Suprapubic skin (tissue), 4 donors: ENCODE measurements around the gene NDRG4.

Source experiments
- EP300 ChIP-seq: sonication (generic); formaldehyde crosslinking; IDR thresholded peaks from one replicate; pipeline ENCODE4 v1.6.1; 2017; ENCODE audit warnings: antibody characterized with exemption
- POLR2A ChIP-seq, 2 donors: fragments of 450-650 bp; IDR thresholded peaks; one replicate each; pipeline ENCODE4 v1.6.1; 2017; ENCODE audit warnings: antibody characterized with exemption in 2 of 2, mild to moderate bottlenecking in 2 of 2, moderate library complexity in 2 of 2
- POLR2AphosphoS5 ChIP-seq, 3 donors: sonication (generic); formaldehyde crosslinking; IDR thresholded peaks; one replicate each; pipeline ENCODE4 v1.6.1; 2017; ENCODE audit warnings: antibody characterized with exemption in 3 of 3
- TF ChIP-seq, protein P1 (sequence below), 2 donors: fragments of 200-600 bp in 1 of 2; fragments of 450-650 bp in 1 of 2; sonication (generic) in 1 of 2; IDR thresholded peaks; one replicate each; pipeline ENCODE4 v1.5.1; 2016 to 2019; ENCODE audit warnings: antibody characterized with exemption in 2 of 2, mild to moderate bottlenecking in 1 of 2, moderate library complexity in 1 of 2

DNA sequence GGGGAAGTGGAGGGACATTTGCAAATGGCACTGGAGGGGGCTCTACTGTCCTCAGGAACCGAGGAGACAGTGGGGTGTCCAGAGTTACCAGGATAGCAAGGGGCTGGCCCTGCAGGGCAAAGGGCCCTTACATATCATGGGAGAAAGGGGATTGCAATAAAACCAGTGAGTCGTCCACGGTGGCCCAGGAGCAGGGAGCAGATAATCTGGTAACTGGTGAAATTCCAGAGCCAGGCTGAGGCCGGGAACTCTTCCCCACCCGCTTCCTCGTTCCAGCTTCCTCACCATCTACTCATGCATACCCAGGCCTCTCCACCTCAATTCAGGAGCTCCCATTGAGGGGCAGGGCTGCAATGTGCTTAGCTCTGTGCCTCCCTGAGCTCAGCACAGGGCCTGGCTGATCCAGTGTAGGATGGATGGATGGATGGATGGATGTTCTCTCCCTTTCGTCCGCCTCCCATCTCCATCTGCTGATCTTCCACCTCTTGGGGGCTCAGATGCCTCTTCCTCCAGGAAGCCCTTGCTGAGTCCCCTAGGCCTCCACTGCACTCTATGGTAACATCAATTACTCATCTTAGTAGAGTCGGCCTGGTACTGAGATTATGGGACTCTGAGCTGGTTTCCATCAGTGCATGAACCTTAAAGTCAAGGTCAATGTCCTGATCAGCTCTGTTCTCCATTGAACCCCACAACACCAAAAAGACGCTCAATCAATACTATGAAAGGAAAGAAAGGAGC, 41.2 kb upstream of the NDRG4 start:
- TF ChIP-seq, protein P1, sequence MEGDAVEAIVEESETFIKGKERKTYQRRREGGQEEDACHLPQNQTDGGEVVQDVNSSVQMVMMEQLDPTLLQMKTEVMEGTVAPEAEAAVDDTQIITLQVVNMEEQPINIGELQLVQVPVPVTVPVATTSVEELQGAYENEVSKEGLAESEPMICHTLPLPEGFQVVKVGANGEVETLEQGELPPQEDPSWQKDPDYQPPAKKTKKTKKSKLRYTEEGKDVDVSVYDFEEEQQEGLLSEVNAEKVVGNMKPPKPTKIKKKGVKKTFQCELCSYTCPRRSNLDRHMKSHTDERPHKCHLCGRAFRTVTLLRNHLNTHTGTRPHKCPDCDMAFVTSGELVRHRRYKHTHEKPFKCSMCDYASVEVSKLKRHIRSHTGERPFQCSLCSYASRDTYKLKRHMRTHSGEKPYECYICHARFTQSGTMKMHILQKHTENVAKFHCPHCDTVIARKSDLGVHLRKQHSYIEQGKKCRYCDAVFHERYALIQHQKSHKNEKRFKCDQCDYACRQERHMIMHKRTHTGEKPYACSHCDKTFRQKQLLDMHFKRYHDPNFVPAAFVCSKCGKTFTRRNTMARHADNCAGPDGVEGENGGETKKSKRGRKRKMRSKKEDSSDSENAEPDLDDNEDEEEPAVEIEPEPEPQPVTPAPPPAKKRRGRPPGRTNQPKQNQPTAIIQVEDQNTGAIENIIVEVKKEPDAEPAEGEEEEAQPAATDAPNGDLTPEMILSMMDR (IDR thresholded peaks at IDR 0.05) = no peak
- TF ChIP-seq POLR2AphosphoS5 (IDR thresholded peaks at IDR 0.05) (no peak), POLR2A (IDR thresholded peaks at IDR 0.05) (no peak), EP300 (no peak)
